PC-9 (cell line): Measurements from ENCODE around the gene DRAXIN.

ENCODE experiments used
- EZH2 ChIP-seq: fragments of 200-600 bp; sonication (generic); IDR thresholded peaks from 2 replicates; pipeline ENCODE4 v1.8.0; 2017; ENCODE audit warnings: antibody characterized with exemption, low read depth
- TF ChIP-seq, protein P1 (sequence below): fragments of 200-600 bp; sonication (generic); conservative IDR thresholded peaks from 2 replicates; pipeline ENCODE4 v1.6.1; 2017; ENCODE audit warnings: mixed run types, antibody characterized with exemption, mild to moderate bottlenecking, moderate library complexity

DNA sequence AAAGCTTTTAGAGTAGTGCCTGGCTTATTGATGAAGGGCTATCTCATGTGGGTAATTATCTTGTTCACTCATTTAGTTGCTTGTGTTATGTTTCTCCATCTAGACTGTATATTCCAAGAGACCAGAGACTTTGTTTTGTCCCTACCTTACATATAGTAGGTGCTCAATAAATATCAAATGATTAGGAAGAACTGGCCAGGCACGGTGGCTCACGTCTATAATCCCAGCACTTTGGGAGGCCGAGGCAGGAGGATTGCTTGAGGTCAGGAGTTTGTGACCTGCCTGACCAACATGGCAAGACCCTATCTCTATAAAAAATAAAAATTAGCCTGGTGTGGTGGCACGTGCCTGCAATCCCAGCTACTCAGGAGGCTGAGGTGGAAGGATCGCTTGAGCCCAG, 46.2 kb upstream of the DRAXIN start:
- TF ChIP-seq, protein P1, sequence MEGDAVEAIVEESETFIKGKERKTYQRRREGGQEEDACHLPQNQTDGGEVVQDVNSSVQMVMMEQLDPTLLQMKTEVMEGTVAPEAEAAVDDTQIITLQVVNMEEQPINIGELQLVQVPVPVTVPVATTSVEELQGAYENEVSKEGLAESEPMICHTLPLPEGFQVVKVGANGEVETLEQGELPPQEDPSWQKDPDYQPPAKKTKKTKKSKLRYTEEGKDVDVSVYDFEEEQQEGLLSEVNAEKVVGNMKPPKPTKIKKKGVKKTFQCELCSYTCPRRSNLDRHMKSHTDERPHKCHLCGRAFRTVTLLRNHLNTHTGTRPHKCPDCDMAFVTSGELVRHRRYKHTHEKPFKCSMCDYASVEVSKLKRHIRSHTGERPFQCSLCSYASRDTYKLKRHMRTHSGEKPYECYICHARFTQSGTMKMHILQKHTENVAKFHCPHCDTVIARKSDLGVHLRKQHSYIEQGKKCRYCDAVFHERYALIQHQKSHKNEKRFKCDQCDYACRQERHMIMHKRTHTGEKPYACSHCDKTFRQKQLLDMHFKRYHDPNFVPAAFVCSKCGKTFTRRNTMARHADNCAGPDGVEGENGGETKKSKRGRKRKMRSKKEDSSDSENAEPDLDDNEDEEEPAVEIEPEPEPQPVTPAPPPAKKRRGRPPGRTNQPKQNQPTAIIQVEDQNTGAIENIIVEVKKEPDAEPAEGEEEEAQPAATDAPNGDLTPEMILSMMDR: no peak
- TF ChIP-seq EZH2: no peak
